GM21717 (cell line): ENCODE measurements around the gene C1orf52.
A peak's percentile ranks its signal among the peaks of the same experiment; 100 is the strongest.
"Not testable (repeated sequence)": the region's sequence is repeated elsewhere in the genome, so short reads cannot be mapped to it uniquely, and the experiment has no call there.

Source experiments
- ATAC-seq: cut with Tn5 transposase; IDR thresholded peaks from one replicate; pipeline ENCODE4 v1.9.1; 2021; ENCODE audit warnings: mild to moderate bottlenecking, moderate library complexity; ENCODE audit not compliant: unreplicated experiment

Gene C1orf52

DNA sequence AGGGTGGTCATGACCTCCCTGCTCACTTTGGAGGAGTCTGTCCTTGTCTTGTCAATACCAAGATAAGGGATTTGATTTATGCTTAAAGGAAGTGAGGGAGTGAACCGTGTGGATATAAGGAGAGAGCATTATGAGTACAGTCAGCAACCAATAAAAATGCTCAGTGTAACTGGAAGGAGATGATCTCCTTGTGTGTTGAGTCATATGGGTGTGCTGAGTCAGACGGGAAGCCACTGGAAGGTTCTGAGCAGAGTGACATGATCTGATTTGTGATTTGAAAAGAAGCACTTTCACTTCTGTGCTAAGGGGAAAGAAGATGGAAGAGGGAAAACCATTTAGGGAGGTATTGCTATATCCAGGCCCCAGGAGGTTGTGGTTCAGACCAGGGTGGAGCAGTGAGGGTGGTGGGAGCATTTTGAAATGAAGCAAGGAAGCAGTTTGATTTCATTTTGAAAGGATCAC is 19.4 kb upstream of the C1orf52 start:
- no peak for ATAC-seq

GRCh38 chr1:85277802-85278201 is 18.3 kb upstream of the C1orf52 start:
- no peak for ATAC-seq

GRCh38 chr1:85276978-85277639 is 17.6 kb upstream of the C1orf52 start:
- no peak for ATAC-seq

GRCh38 chr1:85276215-85276977 is 16.9 kb upstream of the C1orf52 start, which contains the start of gene BCL10:
Gene BCL10, minus strand, starts transcription at chr1:85276632. Its CDS starts 280 bp downstream, at chr1:85276352.
- ATAC-seq: peak; percentile 95

DNA sequence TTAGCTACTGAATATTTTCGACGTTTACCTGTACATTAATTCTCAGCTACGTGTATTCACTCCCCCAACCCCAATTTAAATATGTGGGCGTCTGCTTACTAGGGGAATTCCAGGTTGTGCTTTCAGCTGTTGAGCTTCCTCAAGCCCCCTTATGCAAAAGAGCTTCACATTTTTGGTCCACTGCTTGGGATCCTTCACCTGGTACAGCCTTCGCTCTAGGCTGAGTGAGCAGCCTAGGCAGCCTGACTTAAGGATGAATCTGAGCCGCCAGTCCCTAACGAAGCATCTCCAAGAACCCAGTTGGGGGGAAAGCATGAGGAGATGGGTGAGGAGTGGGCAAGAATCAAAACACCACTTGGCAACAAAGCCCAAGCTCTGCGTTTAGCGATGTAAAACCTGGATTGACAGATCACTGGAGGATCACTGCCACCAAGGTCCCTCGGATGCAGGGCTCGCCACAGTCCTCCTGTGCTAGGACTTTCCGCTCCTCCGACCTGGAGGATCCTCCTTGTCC is 16.3 kb upstream of the C1orf52 start:
- ATAC-seq: peak; percentile 22

GRCh38 chr1:85274969-85275453 is 15.5 kb upstream of the C1orf52 start:
- no peak for ATAC-seq

DNA sequence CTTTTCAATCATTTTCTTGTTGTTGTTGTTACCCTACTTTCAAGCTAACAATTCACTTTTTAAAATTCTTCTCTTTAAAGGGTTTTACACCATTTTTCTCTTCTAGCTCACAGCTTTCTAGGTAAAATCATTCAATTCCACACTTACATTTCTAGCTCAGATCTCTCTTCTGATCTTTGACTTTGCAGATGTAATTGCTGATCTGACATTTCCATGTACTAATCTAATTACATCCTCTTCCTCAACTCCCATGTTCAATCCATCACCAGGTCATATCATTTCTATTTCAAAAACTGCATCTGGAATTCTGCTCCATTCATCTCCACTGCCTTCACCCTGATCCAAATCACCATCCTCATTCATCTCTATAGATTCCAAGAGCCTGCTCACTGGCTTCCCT is 13.9 kb upstream of the C1orf52 start:
- no peak for ATAC-seq

GRCh38 chr1:85268801-85269585 is 9.5 kb upstream of the C1orf52 start:
- ATAC-seq: no peak

GRCh38 chr1:85267313-85267712 is 7.9 kb upstream of the C1orf52 start:
- ATAC-seq: no peak

GRCh38 chr1:85264150-85264549 is 4.7 kb upstream of the C1orf52 start:
- ATAC-seq: no peak

DNA sequence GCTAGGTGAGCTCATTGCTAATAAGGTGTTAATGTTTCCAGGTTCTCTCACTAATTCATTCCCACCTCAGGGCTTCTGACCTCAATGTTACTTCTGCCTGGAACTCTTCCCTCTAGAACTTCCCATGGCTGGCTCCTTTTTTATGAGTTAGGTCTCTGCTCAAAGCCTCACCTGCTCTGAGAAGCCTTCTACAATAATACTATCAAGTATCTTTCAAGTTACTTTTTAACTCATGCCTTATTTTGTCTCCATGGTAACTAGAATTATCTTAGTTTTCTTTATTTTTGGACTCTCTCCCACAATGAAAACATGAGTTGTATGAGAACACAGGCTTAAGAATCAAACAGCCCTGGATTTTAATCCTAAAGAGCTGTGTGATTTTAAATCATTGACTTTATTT is 3.5 kb upstream of the C1orf52 start:
- no peak for ATAC-seq

DNA sequence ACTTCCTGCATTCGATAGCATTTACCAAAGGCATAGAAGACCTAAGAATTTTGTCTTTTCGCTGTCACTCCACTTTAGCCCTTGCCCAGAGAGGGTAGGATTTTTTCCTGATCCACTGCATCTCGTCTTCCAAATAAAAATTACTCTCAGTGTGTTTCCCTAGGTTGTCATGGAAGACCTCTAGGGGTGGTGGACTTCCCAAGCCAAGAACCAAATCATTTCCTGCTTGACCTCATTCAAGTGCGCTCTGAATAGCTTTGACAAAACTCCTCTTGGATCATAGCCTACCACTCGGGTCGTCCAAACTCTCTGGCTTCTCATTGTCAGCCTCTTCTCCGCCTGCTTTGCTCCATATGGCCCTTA is 431 bp upstream of the C1orf52 start:
- no peak for ATAC-seq

GRCh38 chr1:85258536-85259117 is 835 bp downstream of the C1orf52 start:
- ATAC-seq: no peak

DNA sequence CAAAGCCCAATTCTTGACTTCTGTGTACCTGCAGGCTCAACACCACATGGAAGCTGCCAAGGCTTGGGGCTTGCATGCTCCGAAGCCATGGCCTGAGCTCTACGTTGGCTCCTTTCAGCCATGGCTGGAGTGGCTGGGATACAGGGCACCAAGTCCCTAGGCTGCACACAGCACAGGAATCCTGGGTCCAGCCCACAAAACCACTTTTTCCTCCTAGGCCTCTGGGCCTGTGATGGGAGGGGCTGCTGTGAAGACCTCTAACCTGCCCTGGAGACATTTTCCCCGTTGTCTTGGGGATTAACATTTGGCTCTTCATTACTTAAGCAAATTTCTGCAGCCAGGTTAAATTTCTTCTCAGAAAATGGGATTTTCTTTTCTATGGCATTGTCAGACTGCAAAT is 10.4 kb downstream of the C1orf52 start:
- not testable (repeated sequence) for ATAC-seq

DNA sequence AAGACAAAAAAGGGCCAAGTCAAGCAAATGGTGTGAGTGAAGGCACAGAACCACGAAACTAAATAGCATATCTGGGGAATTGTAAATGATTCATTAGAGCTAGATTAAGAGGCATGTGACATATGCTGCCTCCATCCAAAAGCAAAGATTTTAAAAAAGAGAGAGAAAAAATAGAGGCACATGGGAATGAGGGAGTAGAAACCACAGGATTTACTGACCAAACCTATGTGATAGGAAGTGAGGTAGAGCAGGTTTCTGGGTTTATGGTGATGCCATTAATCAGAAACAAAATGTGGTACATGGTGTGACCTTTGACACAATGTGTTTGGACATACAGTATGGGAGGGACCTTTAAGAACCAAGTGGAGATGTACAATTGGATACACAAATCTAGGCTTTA is 13.6 kb downstream of the C1orf52 start:
- no peak for ATAC-seq

GRCh38 chr1:85245456-85245855 is 14.0 kb downstream of the C1orf52 start:
- ATAC-seq: no peak

DNA sequence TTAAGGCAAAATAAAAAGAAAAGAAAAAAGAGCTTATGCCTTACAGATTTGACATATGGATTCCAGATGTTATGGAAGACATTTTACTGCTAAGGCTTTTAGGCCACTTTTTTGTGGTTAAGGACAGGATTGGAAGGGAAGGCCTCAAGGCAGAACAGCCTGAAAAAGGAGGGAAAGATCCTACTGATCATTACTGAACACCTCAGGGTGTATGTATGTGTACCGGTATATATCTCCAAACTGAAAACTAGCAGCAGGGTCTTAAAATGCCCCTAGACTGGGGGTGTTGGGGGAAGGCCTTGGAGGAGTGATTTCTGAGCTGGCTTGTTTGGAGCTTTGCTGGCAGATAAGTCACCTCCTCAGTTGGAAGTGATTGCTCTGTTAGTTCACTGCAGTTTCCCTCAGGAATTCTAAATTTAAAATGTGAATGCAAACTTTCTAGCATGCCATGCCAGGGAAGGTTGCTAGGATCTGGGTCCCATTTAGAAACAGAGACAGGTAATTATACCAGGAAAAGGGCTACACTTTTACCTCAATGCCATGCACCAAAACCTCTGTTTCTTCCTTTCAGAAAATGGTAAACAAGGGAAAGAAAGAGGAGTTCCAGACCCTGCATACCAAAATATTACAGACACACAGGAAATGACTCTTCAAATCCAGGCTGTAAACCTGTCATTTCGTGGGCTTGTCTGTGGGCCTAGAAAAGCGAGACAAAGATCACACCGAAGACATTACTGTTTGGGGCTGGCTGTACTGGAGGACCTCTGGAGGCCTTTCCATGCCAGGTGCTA is 15.0 kb downstream of the C1orf52 start:
- ATAC-seq: no peak

GRCh38 chr1:85243372-85243771 is 16.1 kb downstream of the C1orf52 start:
- no peak for ATAC-seq

DNA sequence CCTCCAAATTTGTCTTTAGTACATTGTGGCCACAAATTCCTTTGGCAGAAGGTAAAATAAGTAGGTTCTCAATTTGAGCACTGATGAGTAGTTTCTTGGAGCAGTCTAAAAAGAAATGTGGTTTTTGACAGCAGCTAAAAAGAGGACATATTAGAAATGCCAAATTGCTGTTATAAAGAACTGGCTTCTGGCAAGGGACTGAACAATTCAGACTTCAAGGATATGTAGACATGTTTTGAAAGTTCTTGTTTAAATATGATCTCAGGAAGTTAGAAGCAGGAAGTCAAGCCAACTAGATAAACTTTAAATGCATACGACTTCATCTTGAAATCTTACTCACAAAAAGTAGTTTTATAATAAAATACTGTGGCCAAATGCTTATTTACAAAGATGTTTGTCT is 18.8 kb downstream of the C1orf52 start:
- no peak for ATAC-seq

GRCh38 chr1:85240174-85240601 is 19.3 kb downstream of the C1orf52 start:
- no peak for ATAC-seq
